Right cardiac atrium (tissue), 5 donors: ENCODE data around the gene PAK1. TPM values are rescaled to one million over a fixed set of nuclear protein-coding genes. Genes with fewer than 3 reads are reported as not detected.
"Not testable (repeated sequence)": the region's sequence is repeated elsewhere in the genome, so short reads cannot be mapped to it uniquely, and the experiment has no call there.

ENCODE experiments used
- ATAC-seq, 2 donors: fragments of 200-7000 bp; cut with Tn5 transposase; one replicate each; pipeline versions ENCODE4 v1.8.0 to v1.9.1; 2020; ENCODE audit warnings: moderate library complexity in 2 of 2, mild to moderate bottlenecking in 1 of 2
- DNase-seq, 3 donors: peaks; one replicate each; pipeline ENCODE4 v3.0.0-alpha.2; 2020
- H3K27ac ChIP-seq: one replicate; pipeline ENCODE4 v1.5.1; 2013; ENCODE audit warnings: mild to moderate bottlenecking, low read length, control low read depth, moderate library complexity
- H3K27me3 ChIP-seq: one replicate; pipeline ENCODE4 v1.6.1; 2013; ENCODE audit not compliant: control insufficient read depth, insufficient read depth
- H3K4me1 ChIP-seq: one replicate; pipeline ENCODE4 v1.6.1; 2013; ENCODE audit warnings: low read length; ENCODE audit not compliant: control insufficient read depth, insufficient read depth
- H3K4me3 ChIP-seq: one replicate; pipeline ENCODE4 v1.5.1; 2013; ENCODE audit warnings: low read length, control low read depth
- H3K9me3 ChIP-seq: one replicate; pipeline ENCODE4 v1.6.1; 2013; ENCODE audit warnings: low read length; ENCODE audit not compliant: control insufficient read depth
- WGBS: extraction: QIAGEN DNeasy Blood & Tissue Kit; methylation state at CpG from one replicate; pipeline ENCODE4 v1.1.7; 2013; 5-methylcytosine and 5-hydroxymethylcytosine counted together
- intact Hi-C, 4 donors: fragments of 100-400 bp; cut with DNase I; formaldehyde crosslinking; loops; one replicate each; pipeline versions ENCODE4 v1.11.0 to v1.14.0; 2022 to 2023
- polyA plus RNA-seq: library from polyadenylated mRNA; stranded (reverse); fragments of 200-250 nt; gene quantifications from one replicate; pipeline ENCODE4 v1.2.3, GENCODE V29; 2013
- total RNA-seq, 4 donors: library from RNA; stranded (reverse); fragmentation: NEBNext Ultra II Directional; extraction: Animal tissue kit (Norgen Biotek cat#: 25700); gene quantifications; one replicate each; pipeline ENCODE4 v1.2.1, GENCODE V29; 2021
- donor health status: healthy with polysubstance abuse.
- donor health status: DM: no; HTN: yes; CAD: no.
- donor health status: DM: no; HTN: no; CAD: no.
- donor health status: DM: no; HTN: yes; CAD: no; lungs with severe emphysema.
- donor health status: DM: yes; HTN: yes; CAD: no.

Gene PAK1
- total and polyA plus RNA-seq, 5 donors, result 7.1 to 19.5 (median 16.2) TPM

DNA sequence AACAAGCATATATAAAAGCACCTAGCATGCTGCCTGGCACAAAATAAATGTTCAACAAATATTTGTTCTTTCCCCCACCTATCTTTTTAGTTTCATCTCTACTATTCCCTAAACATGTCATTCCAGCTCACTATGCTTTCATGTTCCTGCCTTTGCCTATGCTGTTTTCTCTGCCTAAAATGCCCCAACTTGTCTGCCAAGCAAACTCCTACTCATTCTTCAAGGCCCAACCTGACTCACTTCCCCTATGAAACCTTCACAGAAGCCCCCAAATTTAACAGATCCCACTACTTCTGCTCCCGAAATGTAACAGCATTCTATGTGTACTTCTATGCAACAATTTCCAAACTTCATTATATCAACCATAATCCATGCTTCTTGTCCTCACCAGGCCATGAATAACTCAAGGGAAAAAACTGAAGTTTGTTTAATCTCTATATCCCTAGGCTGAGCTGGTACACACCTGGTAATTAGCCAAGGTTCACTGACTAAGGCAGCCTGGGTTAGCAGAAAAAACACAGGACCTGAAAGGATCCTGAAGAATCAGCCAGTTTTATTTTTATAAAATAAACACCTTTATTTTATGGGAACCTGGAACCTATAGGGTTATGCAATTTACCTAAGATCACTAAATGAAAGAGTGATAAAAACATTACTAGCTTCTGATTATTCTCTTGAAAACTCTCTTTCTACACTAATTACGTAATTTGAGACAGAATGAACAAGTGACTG lies 72.2 kb downstream of the PAK1 start:
- intact Hi-C loops, result no loop called here
- DNase-seq, result no peak
- Histone ChIP-seq H3K27me3 (no peaks in the 10 kb centered on the region), H3K27ac (no peak overlapping the region), H3K4me1 (no peaks in the 10 kb centered on the region), H3K9me3 (no peaks in the 10 kb centered on the region), H3K4me3 (no peak overlapping the region)
- 93% methylated on average over 2 of the region's 2 CpGs for WGBS
- ATAC-seq, result no peak

DNA sequence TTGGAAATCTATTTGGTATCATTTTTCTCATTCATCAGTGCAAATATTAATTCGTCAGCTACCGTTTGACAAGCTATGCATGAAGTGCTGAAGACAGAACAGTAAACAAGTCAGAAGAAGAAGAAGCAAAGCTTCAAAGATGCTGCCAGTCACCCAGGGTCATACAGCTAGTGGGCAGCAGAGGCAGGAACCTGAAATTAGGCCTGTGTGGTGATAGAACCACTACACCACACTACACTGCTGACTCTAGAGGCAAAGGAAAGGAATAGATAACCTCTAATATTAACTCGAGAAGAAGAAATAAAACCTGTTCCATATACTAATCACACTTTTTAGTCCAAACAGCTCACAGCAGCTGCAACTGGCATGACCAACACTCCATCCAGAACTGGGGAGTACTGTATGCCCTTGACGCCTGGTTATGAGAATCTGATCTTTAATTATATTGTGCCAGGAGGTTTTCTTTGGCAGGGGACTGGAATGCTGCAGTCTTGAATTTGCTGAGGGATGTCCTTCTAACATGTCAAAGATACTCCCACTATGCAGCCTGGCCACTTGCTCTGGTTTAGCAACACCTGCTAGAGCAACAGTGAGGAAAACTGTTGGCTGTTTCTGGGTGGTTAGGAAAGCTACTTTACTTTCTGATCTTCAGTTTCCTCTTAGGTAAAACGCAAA lies 73.0 kb downstream of the PAK1 start:
- Histone ChIP-seq H3K9me3 (no peaks in the 10 kb centered on the region), H3K27ac (no peak overlapping the region), H3K4me1 (no peaks in the 10 kb centered on the region), H3K4me3 (no peak overlapping the region), H3K27me3 (no peaks in the 10 kb centered on the region)
- WGBS, result 76% methylated on average over 5 of the region's 5 CpGs
- peak in 1 of 2 donors; percentile 26 for ATAC-seq
- no peak for DNase-seq
- intact Hi-C loops, result no loop called here

DNA sequence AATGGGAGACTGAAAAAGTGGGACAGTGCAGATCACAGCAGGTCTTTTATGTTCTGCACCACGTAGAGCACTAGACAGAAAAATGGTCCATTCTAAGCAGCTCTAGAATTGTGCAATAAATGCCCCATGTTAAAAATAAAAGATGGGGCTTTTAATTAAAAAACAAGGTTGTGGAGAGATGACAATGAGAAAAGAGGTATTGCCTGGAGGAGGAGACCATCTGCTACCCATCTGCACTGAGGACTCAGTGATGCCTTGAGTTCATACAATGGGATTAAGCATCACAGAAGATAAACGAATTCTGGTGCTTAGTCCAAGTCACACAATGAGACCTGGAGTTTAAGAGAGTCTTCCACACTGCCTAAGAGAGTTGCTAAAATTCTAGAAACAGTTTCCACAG lies 73.6 kb downstream of the PAK1 start:
- intact Hi-C loops, result no loop called here
- no peak overlapping the region for H3K27ac ChIP-seq
- no peak for ATAC-seq
- no peaks in the 10 kb centered on the region for H3K9me3 ChIP-seq
- no peaks in the 10 kb centered on the region for H3K27me3 ChIP-seq
- H3K4me1 ChIP-seq, result no peaks in the 10 kb centered on the region
- WGBS, result 70% methylated on average over 2 of the region's 2 CpGs
- DNase-seq, result no peak
- no peak overlapping the region for H3K4me3 ChIP-seq

DNA sequence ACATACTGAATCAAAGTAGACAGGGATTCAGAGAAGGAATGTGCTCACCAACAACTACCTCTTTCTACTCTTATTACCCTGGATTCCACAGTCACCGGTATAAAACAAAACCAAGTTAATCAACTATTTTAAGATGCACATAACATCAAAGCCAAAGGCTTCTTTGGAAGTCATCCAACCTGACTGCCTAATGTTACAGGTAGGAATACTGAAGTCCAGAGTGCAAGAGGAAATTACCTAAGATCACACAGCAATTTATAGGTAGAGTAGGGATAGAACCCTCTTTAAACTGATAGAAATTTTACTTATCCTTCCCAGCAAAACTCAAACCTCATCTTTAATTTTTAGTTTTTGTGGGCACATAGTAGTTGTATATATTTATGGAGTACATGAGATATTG lies 76.3 kb downstream of the PAK1 start:
- Histone ChIP-seq H3K9me3 (no peaks in the 10 kb centered on the region), H3K4me1 (no peaks in the 10 kb centered on the region), H3K4me3 (no peak overlapping the region), H3K27me3 (no peaks in the 10 kb centered on the region), H3K27ac (no peak overlapping the region)
- intact Hi-C loops, result no loop called here
- 71% methylated on average over 1 of the region's 1 CpG for WGBS
- ATAC-seq (no peak), DNase-seq (no peak)

DNA sequence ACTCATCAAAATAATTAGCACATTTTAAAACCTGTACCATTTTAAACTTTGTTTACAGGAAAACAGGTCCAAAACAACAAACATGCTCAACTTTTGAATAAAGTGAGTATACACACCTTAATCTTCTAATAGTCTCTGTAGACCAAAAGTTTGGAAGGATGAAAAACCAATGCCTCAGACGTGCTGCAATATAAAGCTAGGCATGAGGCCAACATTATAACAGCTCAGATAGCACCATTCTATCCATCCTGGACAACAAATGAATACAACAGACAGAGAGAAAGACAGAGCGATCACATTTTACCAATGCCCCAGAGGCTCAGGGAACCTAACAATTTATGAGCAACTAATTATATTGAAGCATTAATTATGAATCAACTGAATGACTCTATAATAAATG lies 77.0 kb downstream of the PAK1 start:
- no peaks in the 10 kb centered on the region for H3K9me3 ChIP-seq
- no peak overlapping the region for H3K4me3 ChIP-seq
- DNase-seq (no peak), ATAC-seq (no peak)
- no peaks in the 10 kb centered on the region for H3K27me3 ChIP-seq
- no peaks in the 10 kb centered on the region for H3K4me1 ChIP-seq
- no peak overlapping the region for H3K27ac ChIP-seq
- WGBS, result 46% methylated on average over 2 of the region's 2 CpGs
- intact Hi-C loops, result no loop called here

DNA sequence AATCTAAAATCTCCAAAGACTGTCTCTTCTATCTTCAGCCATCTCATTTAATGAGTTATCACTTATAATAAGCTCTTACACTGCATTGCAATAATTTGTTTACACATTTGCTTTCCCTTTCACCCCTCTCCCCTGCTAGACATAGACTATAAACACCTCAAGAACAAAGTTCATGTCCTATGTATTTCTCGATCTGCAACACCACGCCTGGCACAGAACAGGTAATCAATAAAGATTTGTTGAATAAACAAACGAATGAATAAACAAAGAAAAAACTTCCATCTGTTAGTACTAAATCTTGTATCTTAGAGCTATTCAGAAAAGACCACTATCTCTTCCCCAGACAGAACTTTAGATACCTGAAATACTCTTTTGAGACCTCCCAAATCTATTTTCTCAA lies 77.6 kb downstream of the PAK1 start:
- DNase-seq (no peak), ATAC-seq (no peak)
- H3K27me3 ChIP-seq, result no peaks in the 10 kb centered on the region
- no peaks in the 10 kb centered on the region for H3K9me3 ChIP-seq
- intact Hi-C loops, result no loop called here
- WGBS, result 95% methylated on average over 3 of the region's 3 CpGs
- no peak overlapping the region for H3K4me3 ChIP-seq
- no peak overlapping the region for H3K27ac ChIP-seq
- H3K4me1 ChIP-seq, result no peaks in the 10 kb centered on the region

DNA sequence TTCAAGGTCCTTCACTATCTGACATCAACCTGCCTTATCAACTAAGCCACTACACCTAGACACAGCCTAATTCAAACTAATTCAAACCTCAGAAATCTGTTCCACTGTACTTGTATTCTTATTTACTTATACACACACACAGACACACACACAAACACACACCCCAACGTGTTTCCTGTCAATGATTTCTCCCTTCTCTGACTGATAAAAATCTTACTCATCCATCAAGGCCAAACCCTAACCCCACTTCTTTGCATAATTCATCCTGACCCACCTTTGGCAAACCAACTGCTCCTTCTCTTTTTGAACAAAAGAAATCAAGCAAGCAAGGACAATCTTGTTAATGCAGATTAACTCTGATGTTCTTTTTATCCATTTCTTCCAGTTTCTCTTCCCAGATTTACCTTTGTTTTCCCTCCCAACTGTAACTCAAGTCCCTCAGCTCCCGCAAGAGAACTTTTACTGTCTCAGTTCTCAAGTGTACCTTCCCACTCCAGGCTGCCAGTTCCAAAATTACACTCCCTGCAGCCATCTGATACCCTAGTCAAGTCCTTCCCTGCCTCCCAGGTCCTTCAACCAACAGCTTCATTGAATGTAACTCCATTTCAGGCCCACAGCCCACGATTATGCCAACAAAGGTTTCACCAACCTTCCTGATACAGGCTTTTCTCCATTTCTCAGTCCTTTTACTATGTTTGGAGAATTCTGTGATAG lies 78.3 kb downstream of the PAK1 start:
- H3K27ac ChIP-seq, result no peak overlapping the region
- DNase-seq (no peak), ATAC-seq (no peak)
- intact Hi-C loops, result no loop called here
- H3K4me1 ChIP-seq, result no peaks in the 10 kb centered on the region
- H3K9me3 ChIP-seq, result no peaks in the 10 kb centered on the region
- H3K27me3 ChIP-seq, result no peaks in the 10 kb centered on the region
- WGBS, result 73% methylated on average over 3 of the region's 3 CpGs
- no peak overlapping the region for H3K4me3 ChIP-seq

DNA sequence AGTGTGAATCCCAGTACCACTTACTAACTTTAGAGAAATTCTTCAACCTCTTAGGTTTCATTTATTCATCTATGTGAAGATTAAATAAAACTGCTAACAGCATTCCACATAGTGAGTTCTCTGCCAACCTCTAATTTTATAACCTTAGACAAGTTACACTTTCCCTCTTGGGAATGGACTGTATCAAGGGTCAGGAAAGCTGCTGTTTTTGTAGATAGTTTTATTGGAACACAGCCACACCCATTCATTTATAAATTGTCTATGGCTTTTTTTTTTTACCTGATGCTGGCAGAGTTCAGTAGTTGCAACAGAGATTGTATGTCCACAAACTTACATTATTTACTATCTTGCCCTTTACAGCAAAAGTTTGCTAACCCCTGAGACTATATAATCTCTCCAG lies 81.1 kb downstream of the PAK1 start:
- no peaks in the 10 kb centered on the region for H3K9me3 ChIP-seq
- intact Hi-C loops, result no loop called here
- ATAC-seq, result no peak

DNA sequence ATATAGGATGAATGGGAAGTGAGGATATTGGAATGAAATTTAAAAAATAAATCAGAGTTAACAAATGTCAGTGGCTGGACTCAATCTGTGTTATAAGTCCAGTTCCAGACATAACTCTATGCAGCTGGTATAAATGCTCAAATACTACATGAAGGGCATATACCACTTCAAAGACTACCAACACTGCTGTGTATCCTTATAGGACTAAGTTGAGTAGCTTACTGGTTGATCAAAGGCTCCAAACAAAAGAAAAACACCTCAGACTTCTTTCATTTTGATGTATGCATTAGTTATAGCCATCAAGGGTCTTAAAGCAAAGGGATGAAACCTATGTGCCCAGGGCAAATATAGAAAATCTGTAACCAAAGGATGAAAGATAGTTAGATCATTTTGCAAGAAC lies 86.2 kb downstream of the PAK1 start:
- Histone ChIP-seq H3K27ac (no peak overlapping the region), H3K27me3 (no peaks in the 10 kb centered on the region), H3K4me3 (no peak overlapping the region), H3K4me1 (no peaks in the 10 kb centered on the region), H3K9me3 (no peaks in the 10 kb centered on the region)
- DNase-seq (no peak), ATAC-seq (no peak)
- intact Hi-C loops, result no loop called here

More for the DNA sequence above, 81.1 kb downstream of the PAK1 start:
- Histone ChIP-seq H3K4me1 (no peaks in the 10 kb centered on the region), H3K4me3 (no peak overlapping the region), H3K27ac (no peak overlapping the region), H3K27me3 (no peaks in the 10 kb centered on the region)
- no peak for DNase-seq

DNA sequence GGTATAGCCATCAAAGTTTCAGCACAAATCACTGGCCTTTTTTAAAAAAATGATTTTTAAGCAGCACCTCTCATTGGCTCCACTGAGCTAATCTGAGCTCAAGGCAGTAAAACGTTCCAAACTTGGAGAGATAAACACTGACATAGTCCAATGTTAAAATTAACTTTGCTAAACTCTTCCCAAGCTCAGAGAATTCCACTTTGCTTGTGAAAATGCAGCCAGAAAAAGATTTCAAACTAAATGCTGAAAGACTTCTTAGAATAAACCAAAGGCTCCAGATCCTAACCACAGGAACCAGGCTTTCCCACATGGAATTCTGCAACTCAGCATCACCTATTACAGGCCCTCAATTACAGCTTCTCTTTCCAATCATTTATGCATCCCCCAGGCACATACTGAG lies 87.7 kb downstream of the PAK1 start:
- Histone ChIP-seq H3K27me3 (no peaks in the 10 kb centered on the region), H3K9me3 (no peaks in the 10 kb centered on the region), H3K4me1 (no peaks in the 10 kb centered on the region), H3K27ac (no peak overlapping the region), H3K4me3 (no peak overlapping the region)
- ATAC-seq (peak in 1 of 2 donors; percentile 70), DNase-seq (no peak)
- 16% methylated on average over 1 of the region's 1 CpG for WGBS
- intact Hi-C loops, result no loop called here

DNA sequence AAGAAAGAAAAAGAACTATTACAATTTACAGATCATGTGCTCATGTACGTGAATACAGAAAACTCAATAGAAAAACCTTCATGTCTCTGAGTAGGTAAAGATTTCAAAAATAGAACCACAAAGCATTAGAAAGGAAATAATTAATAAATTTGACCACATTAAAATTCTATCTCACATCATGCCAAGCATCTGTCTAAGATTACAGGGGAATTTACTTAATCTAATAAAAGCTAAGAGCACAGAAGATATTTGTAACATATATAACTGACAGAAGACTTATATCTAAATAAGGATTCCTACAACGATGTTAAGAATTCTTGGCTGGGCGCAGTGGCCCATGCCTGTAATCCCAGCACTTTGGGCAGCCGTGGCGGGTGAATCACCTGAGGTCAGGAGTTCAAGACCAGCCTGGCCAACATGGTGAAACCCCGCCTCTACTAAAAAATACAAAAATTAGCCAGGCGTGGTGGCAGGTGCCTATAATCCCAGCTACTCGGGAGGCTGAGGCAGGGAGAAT lies 88.6 kb downstream of the PAK1 start:
- H3K27me3 ChIP-seq, ATAC-seq, H3K27ac ChIP-seq, H3K4me1 ChIP-seq, H3K9me3 ChIP-seq, intact Hi-C loops, H3K4me3 ChIP-seq, DNase-seq: not testable (repeated sequence)
- 92% methylated on average over 8 of the region's 8 CpGs for WGBS
